Sigmoid colon (tissue), 7 donors: ENCODE data around the gene ID3. TPM values are rescaled to one million over a fixed set of nuclear protein-coding genes. Genes with fewer than 3 reads are reported as not detected.

Experiments
- DNase-seq: peaks from one replicate; pipeline ENCODE4 v3.0.0-alpha.2; 2019
- H3K27ac ChIP-seq, 4 donors: fragments of 200-600 bp; sonication (generic); one replicate each; pipeline ENCODE4 v1.5.1; 2016 to 2019; ENCODE audit warnings: mild to moderate bottlenecking in 1 of 4
- H3K27me3 ChIP-seq, 3 donors: fragments of 200-600 bp; sonication (generic); one replicate each; pipeline ENCODE4 v1.5.1; 2019; ENCODE audit warnings: mild to moderate bottlenecking in 1 of 3
- H3K36me3 ChIP-seq, 4 donors: fragments of 200-600 bp; sonication (generic); one replicate each; pipeline ENCODE4 v1.5.1; 2016 to 2019
- H3K4me1 ChIP-seq, 4 donors: fragments of 200-600 bp; sonication (generic); one replicate each; pipeline ENCODE4 v1.5.1; 2017 to 2019
- H3K4me3 ChIP-seq, 4 donors: fragments of 200-600 bp; sonication (generic); one replicate each; pipeline ENCODE4 v1.5.1; 2017 to 2019; ENCODE audit warnings: mild to moderate bottlenecking in 2 of 4, moderate library complexity in 1 of 4
- H3K9me3 ChIP-seq, 4 donors: fragments of 200-600 bp in 3 of 4; sonication (generic) in 3 of 4; one replicate each; pipeline versions ENCODE4 v1.5.1 to v1.6.1; 2013 to 2019
- CTCF ChIP-seq, 4 experiments: fragments of 450-650 bp in 3 of 4; fragments of 200-600 bp in 1 of 4; IDR thresholded peaks; one replicate each; pipeline ENCODE4 v1.5.1; 2016 to 2019; ENCODE audit warnings: antibody characterized with exemption in 4 of 4, mild to moderate bottlenecking in 3 of 4, moderate library complexity in 2 of 4
- EP300 ChIP-seq, 4 donors: sonication (generic); formaldehyde crosslinking; IDR thresholded peaks; one replicate each; pipeline ENCODE4 v1.6.1; 2017; ENCODE audit warnings: antibody characterized with exemption in 4 of 4
- POLR2A ChIP-seq, 2 donors: fragments of 450-650 bp; IDR thresholded peaks; one replicate each; pipeline ENCODE4 v1.6.1; 2016; ENCODE audit warnings: antibody characterized with exemption in 2 of 2, mild to moderate bottlenecking in 2 of 2, moderate library complexity in 2 of 2
- POLR2AphosphoS5 ChIP-seq, 4 donors: sonication (generic); formaldehyde crosslinking; IDR thresholded peaks; one replicate each; pipeline ENCODE4 v1.6.1; 2017; ENCODE audit warnings: antibody characterized with exemption in 4 of 4
- WGBS, 2 donors: extraction: QIAGEN DNeasy Blood & Tissue Kit; methylation state at CpG; one replicate each; pipeline ENCODE4 v1.1.7; 2013; 5-methylcytosine and 5-hydroxymethylcytosine counted together
- intact Hi-C: fragments of 100-400 bp; cut with DNase I; formaldehyde crosslinking; loops from one replicate; pipeline ENCODE4 v1.15.1; 2023
- polyA plus RNA-seq, 3 donors: library from polyadenylated mRNA; stranded (reverse); fragments of 200-250 nt; gene quantifications; one replicate each; pipeline ENCODE4 v1.2.3, GENCODE V29; 2013
- total RNA-seq, 4 donors: library from RNA; depleted of rRNA; stranded (reverse); fragments of >200 nt; gene quantifications; one replicate each; pipeline ENCODE4 v1.1.0, GENCODE V29; 2016
- donor health status: healthy with polysubstance abuse.
- donor health status: Bipolar disorder and iron deficiency.
- donor health status: healthy.

The ID3 gene
- total and polyA plus RNA-seq, 7 donors, result 72.1 to 232 (median 114) TPM

- H3K4me1 ChIP-seq, result peaks cover 3 to 36% (median 34%) of the 10 kb centered on the region in 4 donors
- H3K36me3 ChIP-seq, result no peaks in the 10 kb centered on the region
- WGBS, 2 donors, result 61 to 89% methylated on average over 2 of the region's 2 CpGs
- no peak for TF ChIP-seq CTCF (IDR thresholded peaks at IDR 0.05)
- no peak for TF ChIP-seq POLR2AphosphoS5 (IDR thresholded peaks at IDR 0.05)
- H3K4me3 ChIP-seq, result no peak overlapping the region
- no peak overlapping the region for H3K27ac ChIP-seq
- H3K27me3 ChIP-seq, result no peaks in the 10 kb centered on the region
- intact Hi-C loops, result no loop called here
- no peaks in the 10 kb centered on the region for H3K9me3 ChIP-seq
- no peak for DNase-seq
Observed at GRCh38 chr1:23574265-23574754, 15.0 kb upstream of the ID3 start.

GRCh38 chr1:23573574-23574182, 14.4 kb upstream of the ID3 start:
- no peaks in the 10 kb centered on the region for H3K27me3 ChIP-seq
- no peak overlapping the region for H3K27ac ChIP-seq
- H3K36me3 ChIP-seq, result no peaks in the 10 kb centered on the region
- peaks cover 3 to 38% (median 36%) of the 10 kb centered on the region in 4 donors for H3K4me1 ChIP-seq
- intact Hi-C loops, result no loop called here
- H3K4me3 ChIP-seq, result no peak overlapping the region
- H3K9me3 ChIP-seq, result no peaks in the 10 kb centered on the region
- 70 to 80% methylated on average over 4 of the region's 4 CpGs for WGBS, 2 donors
- TF ChIP-seq POLR2AphosphoS5 (IDR thresholded peaks at IDR 0.05) (no peak), POLR2A (IDR thresholded peaks at IDR 0.05) (no peak), CTCF (IDR thresholded peaks at IDR 0.05) (no peak), EP300 (IDR thresholded peaks at IDR 0.05) (no peak)
- DNase-seq, result no peak

GRCh38 chr1:23571465-23571864, 12.2 kb upstream of the ID3 start:
- no peak overlapping the region for H3K27ac ChIP-seq
- H3K36me3 ChIP-seq, result no peaks in the 10 kb centered on the region
- intact Hi-C loops, result no loop called here
- peaks cover 0 to 26% (median 20%) of the 10 kb centered on the region in 4 donors for H3K4me1 ChIP-seq
- no peak for TF ChIP-seq POLR2A (IDR thresholded peaks at IDR 0.05)
- TF ChIP-seq CTCF (IDR thresholded peaks at IDR 0.05), result no peak
- no peak for TF ChIP-seq EP300 (IDR thresholded peaks at IDR 0.05)
- TF ChIP-seq POLR2AphosphoS5 (IDR thresholded peaks at IDR 0.05), result no peak
- H3K4me3 ChIP-seq, result no peak overlapping the region
- 79 to 86% methylated on average over 3 of the region's 3 CpGs for WGBS, 2 donors
- H3K9me3 ChIP-seq, result no peaks in the 10 kb centered on the region
- DNase-seq, result no peak
- H3K27me3 ChIP-seq, result no peaks in the 10 kb centered on the region

- H3K9me3 ChIP-seq, result no peaks in the 10 kb centered on the region
Observed at GRCh38 chr1:23570001-23570691, 10.8 kb upstream of the ID3 start.

More at GRCh38 chr1:23570001-23570691, 10.8 kb upstream of the ID3 start:
- Histone ChIP-seq H3K27me3 (no peaks in the 10 kb centered on the region), H3K4me3 (no peak overlapping the region), H3K36me3 (no peaks in the 10 kb centered on the region), H3K4me1 (peaks cover 0 to 16% (median 10%) of the 10 kb centered on the region in 4 donors), H3K27ac (no peak overlapping the region)
- 95% methylated on average over 4 of the region's 4 CpGs for WGBS, 2 donors
- DNase-seq, result no peak
- TF ChIP-seq POLR2A (IDR thresholded peaks at IDR 0.05) (no peak), CTCF (IDR thresholded peaks at IDR 0.05) (no peak), POLR2AphosphoS5 (IDR thresholded peaks at IDR 0.05) (no peak), EP300 (IDR thresholded peaks at IDR 0.05) (no peak)
- intact Hi-C loops, result no loop called here
